Uterine smooth muscle cell (primary cell): ENCODE results near the gene CBR3. TPM values are rescaled to one million over a fixed set of nuclear protein-coding genes. Genes with fewer than 3 reads are reported as not detected.

Source experiments
- total RNA-seq: library from RNA; depleted of rRNA; stranded (reverse); fragments of >200 nt; gene quantifications from 2 replicates; pipeline ENCODE4 v1.2.3, GENCODE V29; 2014

Gene CBR3
- total RNA-seq = 17.9 and 46.8 TPM in 2 replicates

GRCh38 chr21:36134803-36135390 lies at the start of gene CBR3:
TSS of gene CBR3 (plus strand) at chr21:36135079. CDS start at chr21:36135193, 114 bp downstream.

GRCh38 chr21:36156815-36157670 lies 22.2 kb downstream of the CBR3 start, which contains the start of gene DOP1B:
TSS of gene DOP1B (plus strand) at chr21:36156824. CDS start at chr21:36164734, 7,910 bp downstream.

Other genes with a start within 250 kb of the CBR3 start
- gene SETD4, start 74.6 kb upstream of the CBR3 start, total RNA-seq = 17.6 and 22.8 TPM in 2 replicates
- gene CBR1, start 65.1 kb upstream of the CBR3 start, total RNA-seq = 164 and 246 TPM in 2 replicates
- gene DOP1B, start 21.7 kb downstream of the CBR3 start, total RNA-seq = 21.6 and 25.7 TPM in 2 replicates
- gene MORC3, start 185.1 kb downstream of the CBR3 start, total RNA-seq = 53.5 and 59.6 TPM in 2 replicates